Kidney (tissue), 14 donors: ENCODE measurements around the gene OR2F1. TPM values are rescaled to one million over a fixed set of nuclear protein-coding genes. Genes with fewer than 3 reads are reported as not detected.

Experiments
- DNase-seq, 5 donors: peaks; one replicate each; pipeline ENCODE4 v3.0.0-alpha.2; 2013 to 2020
- FAIRE-seq: peaks from 2 replicates; lab custom pipeline; 2012; peaks lifted over from hg19 to GRCh38; lab: Jason Lieb, UNC
- H3K27ac ChIP-seq, 2 donors: one replicate each; pipeline ENCODE4 v1.7.0; 2013; ENCODE audit warnings: low read depth in 2 of 2, low read length in 2 of 2, inconsistent platforms in 1 of 2
- H3K27me3 ChIP-seq: one replicate; pipeline ENCODE4 v1.7.1; 2013; ENCODE audit warnings: low read length, inconsistent platforms; ENCODE audit not compliant: control insufficient read depth, insufficient read depth
- H3K36me3 ChIP-seq, 3 donors: one replicate each; pipeline versions ENCODE4 v1.7.0 to v1.7.1; 2013; ENCODE audit warnings: low read length in 3 of 3, control low read depth in 1 of 3, inconsistent platforms in 1 of 3; ENCODE audit not compliant: insufficient read depth in 3 of 3, control insufficient read depth in 2 of 3
- H3K4me1 ChIP-seq, 3 donors: one replicate each; pipeline versions ENCODE4 v1.7.0 to v1.7.1; 2013; ENCODE audit warnings: low read length in 3 of 3, inconsistent platforms in 1 of 3, low read depth in 1 of 3; ENCODE audit not compliant: control insufficient read depth in 2 of 3, insufficient read depth in 2 of 3
- H3K4me3 ChIP-seq, 3 donors: one replicate each; pipeline versions ENCODE4 v1.7.0 to v1.8.1; 2013; ENCODE audit warnings: low read length in 3 of 3, control low read depth in 1 of 3, inconsistent platforms in 1 of 3
- H3K9ac ChIP-seq, 3 donors: one replicate each; pipeline versions ENCODE4 v1.7.0 to v1.7.1; 2013; ENCODE audit warnings: low read length in 3 of 3, control low read depth in 1 of 3, inconsistent platforms in 1 of 3
- H3K9me3 ChIP-seq, 3 donors: one replicate each; pipeline versions ENCODE4 v1.7.0 to v1.7.1; 2013; ENCODE audit warnings: low read length in 3 of 3, control low read depth in 1 of 3, inconsistent platforms in 1 of 3; ENCODE audit not compliant: control insufficient read depth in 2 of 3, insufficient read depth in 1 of 3
- intact Hi-C: fragments of 100-400 bp; cut with DNase I; formaldehyde crosslinking; loops from one replicate; pipeline ENCODE4 v1.11.1; 2022
- polyA plus RNA-seq: library from polyadenylated mRNA; stranded (reverse); fragments of 350-450 nt; fragmentation: Illumina TruSeq; extraction: RNeasy Lipid Tissue Mini Kit (QIAGEN cat#74804); gene quantifications from one replicate; pipeline ENCODE4 v1.2.3, GENCODE V29; 2014; ENCODE audit warnings: low read depth, low replicate concordance; ENCODE audit not compliant: insufficient read depth
- total RNA-seq: library from RNA; stranded (reverse); fragmentation: NEBNext Ultra II Directional; extraction: Animal tissue kit (Norgen Biotek cat#: 25700); gene quantifications from one replicate; pipeline ENCODE4 v1.2.1, GENCODE V29; 2021
- TF ChIP-seq, protein P1 (sequence below): IDR thresholded peaks from 3 replicates; pipeline ENCODE4 v1.5.1; 2012; ENCODE audit warnings: mild to moderate bottlenecking, moderate library complexity, borderline replicate concordance; ENCODE audit not compliant: insufficient read depth; ENCODE audit errors: extremely low read depth
- donor health status: control.
- donor health status: control.
- donor health status: control.
- donor health status: control.
- donor health status: control.
- donor health status: DM: yes; HTN: yes; CAD: no.
- donor health status: Normal renal cell carcinoma (clear cell type).

OR2F1 gene
- total and polyA plus RNA-seq, 2 donors from 2014 or later: not detected

DNA sequence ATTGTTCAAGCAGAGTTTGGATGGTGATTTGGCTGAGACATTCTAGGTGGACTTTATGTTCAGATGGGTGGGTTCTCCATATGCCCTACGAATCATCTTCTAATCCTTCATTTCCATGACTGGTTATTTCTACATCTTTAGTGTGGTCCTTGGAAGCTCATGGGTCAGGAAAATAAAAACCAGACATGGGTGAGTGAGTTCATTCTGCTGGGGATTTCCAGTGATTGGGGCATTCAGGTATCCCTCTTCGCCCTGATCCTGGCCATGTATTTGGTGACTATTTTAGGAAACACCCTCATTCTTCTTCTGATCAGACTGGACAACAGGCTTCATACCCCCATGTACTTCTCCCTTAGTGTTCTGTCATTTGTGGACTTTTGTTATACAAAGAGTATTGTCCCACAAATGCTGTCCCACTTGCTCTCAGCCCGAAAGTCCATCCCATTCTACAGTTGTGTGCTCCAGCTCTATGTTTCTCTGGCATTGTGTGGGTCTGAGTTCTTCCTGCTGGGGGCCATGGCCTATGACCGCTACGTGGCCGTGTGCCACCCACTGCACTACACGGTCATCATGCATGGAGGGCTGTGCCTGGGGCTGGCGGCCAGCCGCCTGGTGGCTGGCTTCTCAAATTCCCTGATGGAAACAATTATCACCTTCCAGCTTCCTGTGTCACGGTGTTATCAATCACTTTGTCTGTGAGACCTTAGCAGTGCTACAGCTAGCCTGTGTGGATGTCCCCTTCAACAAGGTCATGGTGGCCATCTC lies 26.3 kb downstream of the OR2F1 start:
- H3K27ac ChIP-seq: no peak overlapping the region
- no peak overlapping the region for H3K4me3 ChIP-seq
- H3K4me1 ChIP-seq: no peaks in the 10 kb centered on the region
- intact Hi-C loops: no loop called here
- TF ChIP-seq, protein P1, sequence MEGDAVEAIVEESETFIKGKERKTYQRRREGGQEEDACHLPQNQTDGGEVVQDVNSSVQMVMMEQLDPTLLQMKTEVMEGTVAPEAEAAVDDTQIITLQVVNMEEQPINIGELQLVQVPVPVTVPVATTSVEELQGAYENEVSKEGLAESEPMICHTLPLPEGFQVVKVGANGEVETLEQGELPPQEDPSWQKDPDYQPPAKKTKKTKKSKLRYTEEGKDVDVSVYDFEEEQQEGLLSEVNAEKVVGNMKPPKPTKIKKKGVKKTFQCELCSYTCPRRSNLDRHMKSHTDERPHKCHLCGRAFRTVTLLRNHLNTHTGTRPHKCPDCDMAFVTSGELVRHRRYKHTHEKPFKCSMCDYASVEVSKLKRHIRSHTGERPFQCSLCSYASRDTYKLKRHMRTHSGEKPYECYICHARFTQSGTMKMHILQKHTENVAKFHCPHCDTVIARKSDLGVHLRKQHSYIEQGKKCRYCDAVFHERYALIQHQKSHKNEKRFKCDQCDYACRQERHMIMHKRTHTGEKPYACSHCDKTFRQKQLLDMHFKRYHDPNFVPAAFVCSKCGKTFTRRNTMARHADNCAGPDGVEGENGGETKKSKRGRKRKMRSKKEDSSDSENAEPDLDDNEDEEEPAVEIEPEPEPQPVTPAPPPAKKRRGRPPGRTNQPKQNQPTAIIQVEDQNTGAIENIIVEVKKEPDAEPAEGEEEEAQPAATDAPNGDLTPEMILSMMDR: no peak
- H3K9me3 ChIP-seq: no peaks in the 10 kb centered on the region
- no peaks in the 10 kb centered on the region for H3K27me3 ChIP-seq
- FAIRE-seq (no peak), DNase-seq (no peak)
- no peak overlapping the region for H3K9ac ChIP-seq
- H3K36me3 ChIP-seq: no peaks in the 10 kb centered on the region

DNA sequence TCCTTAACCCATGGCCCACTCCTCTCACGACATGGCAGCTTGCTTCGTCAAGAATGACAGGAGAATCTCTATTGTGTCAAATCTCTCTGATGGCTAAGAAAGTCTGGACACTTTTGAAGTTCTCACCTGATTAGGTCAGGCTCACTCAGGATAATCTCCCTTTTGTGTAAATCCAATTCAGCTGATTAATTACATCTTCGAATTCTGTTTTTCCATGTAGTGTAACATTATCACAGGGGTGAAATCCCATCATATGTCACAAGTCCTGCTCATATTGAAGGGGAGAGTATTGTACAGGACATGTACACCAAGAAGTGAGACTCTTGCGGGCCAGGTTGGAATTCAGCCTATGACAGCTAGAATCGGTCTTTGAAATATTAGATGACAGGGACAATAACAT lies 29.3 kb downstream of the OR2F1 start:
- Histone ChIP-seq H3K27me3 (no peaks in the 10 kb centered on the region), H3K4me3 (no peak overlapping the region), H3K4me1 (no peaks in the 10 kb centered on the region), H3K9ac (no peak overlapping the region), H3K27ac (no peak overlapping the region), H3K9me3 (no peaks in the 10 kb centered on the region), H3K36me3 (no peaks in the 10 kb centered on the region)
- TF ChIP-seq, protein P1: no peak
- intact Hi-C loops: no loop called here
- no peak for FAIRE-seq
- no peak for DNase-seq

DNA sequence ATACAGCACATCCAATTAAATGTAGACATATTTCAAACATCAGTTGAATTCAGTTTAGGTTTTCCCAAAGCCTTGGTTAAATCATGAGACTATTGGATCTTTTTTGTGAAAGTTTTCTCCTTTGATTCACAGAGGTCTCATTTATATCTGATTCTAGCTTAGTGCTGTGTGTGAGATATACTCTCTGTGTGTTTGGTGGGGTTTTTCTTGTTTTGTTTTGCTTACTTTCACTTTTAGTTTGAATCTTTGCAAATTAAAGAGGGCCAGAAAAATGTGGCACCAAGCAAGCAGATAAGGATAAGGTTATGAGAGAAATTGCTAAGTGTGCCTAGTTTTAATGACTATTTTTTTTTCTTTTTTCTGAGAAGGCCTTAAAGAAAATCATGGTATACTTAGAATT lies 32.9 kb downstream of the OR2F1 start:
- no peak for FAIRE-seq
- H3K27me3 ChIP-seq: no peaks in the 10 kb centered on the region
- no peak overlapping the region for H3K9ac ChIP-seq
- no peaks in the 10 kb centered on the region for H3K36me3 ChIP-seq
- TF ChIP-seq, protein P1: no peak
- no peaks in the 10 kb centered on the region for H3K4me1 ChIP-seq
- intact Hi-C loops: no loop called here
- H3K4me3 ChIP-seq: no peak overlapping the region
- no peak overlapping the region for H3K27ac ChIP-seq
- H3K9me3 ChIP-seq: no peaks in the 10 kb centered on the region
- DNase-seq: no peak
